BE2C (cell line): ENCODE measurements around the gene SAMD4B.
"Not testable (repeated sequence)": the region's sequence is repeated elsewhere in the genome, so short reads cannot be mapped to it uniquely, and the experiment has no call there.

Experiments
- DNase-seq: peaks from one replicate; pipeline ENCODE4 v3.0.0-alpha.2; 2020
- H3K27me3 ChIP-seq: fragments of 250-450 bp; sonication (Bioruptor Pico); 2 replicates; pipeline ENCODE4 v1.5.1; 2020; ENCODE audit warnings: mild to moderate bottlenecking
- H3K36me3 ChIP-seq: fragments of 250-450 bp; sonication (Bioruptor Pico); 2 replicates; pipeline ENCODE4 v1.5.1; 2020; ENCODE audit warnings: mild to moderate bottlenecking
- H3K4me1 ChIP-seq: fragments of 250-450 bp; sonication (Bioruptor Pico); 2 replicates; pipeline ENCODE4 v1.5.1; 2020
- H3K4me3 ChIP-seq: 2 replicates; pipeline ENCODE4 v1.5.1; 2011; ENCODE audit warnings: low read depth, low read length
- H3K9me3 ChIP-seq: fragments of 250-450 bp; sonication (Bioruptor Pico); 2 replicates; pipeline ENCODE4 v1.5.1; 2020
- CTCF ChIP-seq: IDR thresholded peaks from 2 replicates; pipeline ENCODE4 v1.5.1; 2012; ENCODE audit warnings: mild to moderate bottlenecking, low read depth, low read length

The SAMD4B gene

GRCh38 chr19:39333507-39333906 lies 8.7 kb upstream of the SAMD4B start:
- Histone ChIP-seq H3K4me3 (no peak overlapping the region), H3K4me1 (no peaks in the 10 kb centered on the region), H3K36me3 (no peaks in the 10 kb centered on the region), H3K9me3 (no peaks in the 10 kb centered on the region), H3K27me3 (no peaks in the 10 kb centered on the region)
- no peak for DNase-seq
- no peak for TF ChIP-seq CTCF

GRCh38 chr19:39334444-39334976 lies 7.7 kb upstream of the SAMD4B start:
- no peaks in the 10 kb centered on the region for H3K36me3 ChIP-seq
- no peak for DNase-seq
- H3K27me3 ChIP-seq = no peaks in the 10 kb centered on the region
- no peaks in the 10 kb centered on the region for H3K4me1 ChIP-seq
- no peak overlapping the region for H3K4me3 ChIP-seq
- no peaks in the 10 kb centered on the region for H3K9me3 ChIP-seq
- no peak for TF ChIP-seq CTCF

GRCh38 chr19:39335168-39335548 lies 7.1 kb upstream of the SAMD4B start:
- Histone ChIP-seq H3K9me3 (no peaks in the 10 kb centered on the region), H3K4me1 (no peaks in the 10 kb centered on the region), H3K27me3 (no peaks in the 10 kb centered on the region), H3K4me3 (no peak overlapping the region), H3K36me3 (no peaks in the 10 kb centered on the region)
- no peak for DNase-seq
- TF ChIP-seq CTCF = no peak

- Histone ChIP-seq H3K9me3 (no peaks in the 10 kb centered on the region), H3K4me1 (no peaks in the 10 kb centered on the region), H3K4me3 (no peak overlapping the region), H3K36me3 (no peaks in the 10 kb centered on the region), H3K27me3 (no peaks in the 10 kb centered on the region)
- no peak for TF ChIP-seq CTCF
- no peak for DNase-seq
These were observed 5.7 kb upstream of the SAMD4B start for GRCh38 chr19:39336483-39336882.

GRCh38 chr19:39339674-39340073 lies 2.5 kb upstream of the SAMD4B start:
- Histone ChIP-seq H3K4me3 (no peak overlapping the region), H3K4me1 (no peaks in the 10 kb centered on the region), H3K36me3 (no peaks in the 10 kb centered on the region), H3K27me3 (no peaks in the 10 kb centered on the region), H3K9me3 (no peaks in the 10 kb centered on the region)
- DNase-seq = no peak
- no peak for TF ChIP-seq CTCF

GRCh38 chr19:39340156-39340555 lies 2.1 kb upstream of the SAMD4B start:
- not testable (repeated sequence) for H3K4me3 ChIP-seq, H3K9me3 ChIP-seq, H3K36me3 ChIP-seq, H3K4me1 ChIP-seq, DNase-seq, H3K27me3 ChIP-seq

- Histone ChIP-seq H3K4me3 (peak overlapping the region; percentile 98), H3K9me3 (no peaks in the 10 kb centered on the region), H3K4me1 (no peaks in the 10 kb centered on the region), H3K36me3 (peaks cover 7% of the 10 kb centered on the region; the same call in 1 of the 2 replicates), H3K27me3 (no peaks in the 10 kb centered on the region)
- no peak for TF ChIP-seq CTCF
- peak; percentile 22 for DNase-seq
These were observed 997 bp upstream of the SAMD4B start for GRCh38 chr19:39341129-39341718.
